Gastroesophageal sphincter (tissue), 4 donors: Measurements from ENCODE around the gene LDLRAD3. TPM values are rescaled to one million over a fixed set of nuclear protein-coding genes. Genes with fewer than 3 reads are reported as not detected.

Experiments used
- ATAC-seq: fragments of 150-250 bp; one replicate; pipeline ENCODE4 v1.9.1; 2016; ENCODE audit warnings: mild to moderate bottlenecking, moderate library complexity
- H3K27ac ChIP-seq, 4 donors: fragments of 200-600 bp; sonication (generic) in 3 of 4; 1 replicate in 3 of 4; 2 replicates in 1 of 4; pipeline ENCODE4 v1.5.1; 2016 to 2019
- H3K27me3 ChIP-seq: fragments of 200-600 bp; sonication (generic); one replicate; pipeline ENCODE4 v1.5.1; 2019
- H3K36me3 ChIP-seq, 2 donors: fragments of 200-600 bp; sonication (generic); one replicate each; pipeline ENCODE4 v1.5.1; 2019; ENCODE audit warnings: control low read depth in 1 of 2
- H3K4me1 ChIP-seq, 3 donors: fragments of 200-600 bp; sonication (generic); 1 replicate in 2 of 3; 2 replicates in 1 of 3; pipeline ENCODE4 v1.5.1; 2016 to 2019; ENCODE audit warnings: control low read depth in 2 of 3
- H3K4me3 ChIP-seq, 2 donors: fragments of 200-600 bp; sonication (generic); one replicate each; pipeline ENCODE4 v1.5.1; 2019; ENCODE audit warnings: mild to moderate bottlenecking in 1 of 2, moderate library complexity in 1 of 2
- H3K9me3 ChIP-seq, 3 donors: fragments of 200-600 bp; sonication (generic); one replicate each; pipeline ENCODE4 v1.5.1; 2017 to 2019; ENCODE audit warnings: control low read depth in 2 of 3
- CTCF ChIP-seq, 4 experiments: fragments of 200-600 bp in 2 of 4; fragments of 450-650 bp in 2 of 4; sonication (generic) in 1 of 4; IDR thresholded peaks; one replicate each; pipeline ENCODE4 v1.5.1; 2017 to 2019; ENCODE audit warnings: antibody characterized with exemption in 4 of 4, mild to moderate bottlenecking in 2 of 4, moderate library complexity in 2 of 4
- EP300 ChIP-seq: sonication (generic); formaldehyde crosslinking; IDR thresholded peaks from one replicate; pipeline ENCODE4 v1.6.1; 2017; ENCODE audit warnings: antibody characterized with exemption, mild to moderate bottlenecking
- POLR2A ChIP-seq, 2 donors: fragments of 450-650 bp; IDR thresholded peaks; one replicate each; pipeline ENCODE4 v1.6.1; 2017; ENCODE audit warnings: antibody characterized with exemption in 2 of 2, mild to moderate bottlenecking in 2 of 2, moderate library complexity in 1 of 2
- POLR2AphosphoS5 ChIP-seq: sonication (generic); formaldehyde crosslinking; IDR thresholded peaks from one replicate; pipeline ENCODE4 v1.6.1; 2017; ENCODE audit warnings: antibody characterized with exemption
- WGBS, 2 donors: methylation state at CpG; one replicate each; pipeline ENCODE4 v1.1.5; 2018; ENCODE audit warnings: low coverage in 1 of 2; 5-methylcytosine and 5-hydroxymethylcytosine counted together
- total RNA-seq, 4 donors: library from RNA; depleted of rRNA; stranded (reverse); fragments of >200 nt; gene quantifications; one replicate each; pipeline ENCODE4 v1.1.0, GENCODE V29; 2016

The LDLRAD3 gene
- total RNA-seq, 4 donors from 2014 or later = 4.0 to 8.9 (median 7.2) TPM

GRCh38 chr11:35951680-35952079, 7.8 kb downstream of the LDLRAD3 start:
- no peaks in the 10 kb centered on the region for H3K9me3 ChIP-seq
- no peaks in the 10 kb centered on the region for H3K36me3 ChIP-seq
- ATAC-seq = no peak
- no peaks in the 10 kb centered on the region for H3K27me3 ChIP-seq
- no peak overlapping the region for H3K4me3 ChIP-seq
- no peaks in the 10 kb centered on the region for H3K4me1 ChIP-seq
- TF ChIP-seq POLR2AphosphoS5 = no peak
- TF ChIP-seq CTCF (IDR thresholded peaks at IDR 0.05) = no peak
- TF ChIP-seq EP300 = no peak
- no peak for TF ChIP-seq POLR2A (IDR thresholded peaks at IDR 0.05)
- H3K27ac ChIP-seq = no peak overlapping the region
- WGBS, 2 donors = 97 to 98% methylated on average over 3 of the region's 3 CpGs

GRCh38 chr11:35953081-35953760, 9.4 kb downstream of the LDLRAD3 start:
- Histone ChIP-seq H3K27me3 (no peaks in the 10 kb centered on the region), H3K27ac (no peak overlapping the region), H3K36me3 (no peaks in the 10 kb centered on the region), H3K4me3 (no peak overlapping the region), H3K9me3 (no peaks in the 10 kb centered on the region), H3K4me1 (no peaks in the 10 kb centered on the region)
- no peak for TF ChIP-seq POLR2A (IDR thresholded peaks at IDR 0.05)
- no peak for TF ChIP-seq CTCF (IDR thresholded peaks at IDR 0.05)
- TF ChIP-seq POLR2AphosphoS5 = no peak
- TF ChIP-seq EP300 = no peak
- ATAC-seq = no peak
- WGBS, 2 donors = 50 to 64% methylated on average over 1 to 10 of the region's 13 CpGs

- Histone ChIP-seq H3K27ac (no peak overlapping the region), H3K36me3 (no peaks in the 10 kb centered on the region), H3K27me3 (no peaks in the 10 kb centered on the region), H3K9me3 (no peaks in the 10 kb centered on the region), H3K4me1 (no peaks in the 10 kb centered on the region), H3K4me3 (no peak overlapping the region)
- TF ChIP-seq CTCF (IDR thresholded peaks at IDR 0.05) = no peak
- no peak for ATAC-seq
- 87 to 88% methylated on average over 3 of the region's 3 CpGs for WGBS, 2 donors
Measured at GRCh38 chr11:35954205-35954604, 10.3 kb downstream of the LDLRAD3 start.

GRCh38 chr11:35955636-35956035, 11.8 kb downstream of the LDLRAD3 start:
- TF ChIP-seq CTCF (IDR thresholded peaks at IDR 0.05) (no peak), POLR2AphosphoS5 (no peak), EP300 (no peak)
- Histone ChIP-seq H3K4me1 (no peaks in the 10 kb centered on the region), H3K27ac (no peak overlapping the region)

GRCh38 chr11:35962369-35963138, 18.7 kb downstream of the LDLRAD3 start:
- TF ChIP-seq CTCF (IDR thresholded peaks at IDR 0.05) = no peak
- TF ChIP-seq POLR2AphosphoS5 = no peak
- no peak for TF ChIP-seq EP300
- TF ChIP-seq POLR2A (IDR thresholded peaks at IDR 0.05) = no peak
- no peak overlapping the region for H3K4me3 ChIP-seq
- H3K27ac ChIP-seq = no peak overlapping the region
- H3K36me3 ChIP-seq = no peaks in the 10 kb centered on the region
- H3K4me1 ChIP-seq = no peaks in the 10 kb centered on the region
- ATAC-seq = no peak
- H3K9me3 ChIP-seq = no peaks in the 10 kb centered on the region
- no peaks in the 10 kb centered on the region for H3K27me3 ChIP-seq
- 84 to 87% methylated on average over 5 to 8 of the region's 8 CpGs for WGBS, 2 donors

More at GRCh38 chr11:35955636-35956035, 11.8 kb downstream of the LDLRAD3 start:
- Histone ChIP-seq H3K27me3 (no peaks in the 10 kb centered on the region), H3K36me3 (no peaks in the 10 kb centered on the region), H3K4me3 (no peak overlapping the region), H3K9me3 (no peaks in the 10 kb centered on the region)
- ATAC-seq = no peak
